Smooth muscle cell (in vitro differentiated cells): ENCODE results near the gene ENHO. TPM values are rescaled to one million over a fixed set of nuclear protein-coding genes. Genes with fewer than 3 reads are reported as not detected.

Experiments
- DNase-seq: peaks from one replicate; lab custom pipeline; 2025; ENCODE audit not compliant: unreplicated experiment; lab: John Stamatoyannopoulos, UW
- H2AFZ ChIP-seq: fragments of 200-600 bp; sonication (generic); 2 replicates; pipeline ENCODE4 v1.6.0; 2016; ENCODE audit warnings: antibody characterized with exemption, low read depth, mild to moderate bottlenecking
- H3F3A ChIP-seq: fragments of 200-600 bp; sonication (generic); 2 replicates; pipeline ENCODE4 v1.6.0; 2017; ENCODE audit warnings: antibody characterized with exemption, low read depth
- H3K27ac ChIP-seq: fragments of 200-600 bp; sonication (generic); 2 replicates; pipeline ENCODE4 v1.5.1; 2016; ENCODE audit warnings: low read depth, mild to moderate bottlenecking
- H3K27me3 ChIP-seq: fragments of 200-600 bp; sonication (generic); 2 replicates; pipeline ENCODE4 v1.6.1; 2016; ENCODE audit warnings: low read depth, mild to moderate bottlenecking
- H3K36me3 ChIP-seq: fragments of 200-600 bp; sonication (generic); 2 replicates; pipeline ENCODE4 v1.5.1; 2016; ENCODE audit warnings: low read depth
- H3K4me1 ChIP-seq: fragments of 200-600 bp; sonication (generic); 2 replicates; pipeline ENCODE4 v1.5.1; 2016; ENCODE audit warnings: low read depth
- H3K4me2 ChIP-seq: fragments of 200-600 bp; sonication (generic); 2 replicates; pipeline ENCODE4 v1.6.0; 2016; ENCODE audit warnings: mild to moderate bottlenecking
- H3K4me3 ChIP-seq: fragments of 200-600 bp; sonication (generic); 2 replicates; pipeline ENCODE4 v1.5.1; 2016; ENCODE audit warnings: mild to moderate bottlenecking
- H3K79me2 ChIP-seq: fragments of 200-600 bp; sonication (generic); 2 replicates; pipeline ENCODE4 v1.6.0; 2016; ENCODE audit warnings: low read depth, mild to moderate bottlenecking
- H3K9ac ChIP-seq: fragments of 200-600 bp; sonication (generic); 2 replicates; pipeline ENCODE4 v1.6.0; 2016; ENCODE audit warnings: low read depth
- H3K9me3 ChIP-seq: fragments of 200-600 bp; sonication (generic); replicated peaks from 2 replicates; pipeline ENCODE4 v1.5.1; 2016; ENCODE audit warnings: low read depth
- H4K20me1 ChIP-seq: fragments of 200-600 bp; sonication (generic); 2 replicates; pipeline ENCODE4 v1.6.0; 2016; ENCODE audit warnings: low read depth
- WGBS: methylation state at CpG from one replicate; pipeline ENCODE4 v1.1.7; 2016; ENCODE audit warnings: low lambda C conversion rate; 5-methylcytosine and 5-hydroxymethylcytosine counted together
- polyA plus RNA-seq: library from polyadenylated mRNA; unstranded; fragments of >200 nt; fragmentation: Nextera tagmentation; extraction: Ambion mirVana; gene quantifications from 2 replicates; pipeline ENCODE4 v1.2.1, GENCODE V29; 2016
- total RNA-seq: library from RNA; depleted of rRNA; stranded (reverse); fragments of >200 nt; gene quantifications from 2 replicates; pipeline ENCODE4 v1.2.3, GENCODE V29; 2014
- TF ChIP-seq, protein P1 (sequence below): fragments of 200-600 bp; sonication (generic); IDR thresholded peaks from 2 replicates; pipeline ENCODE4 v1.5.1; 2017; ENCODE audit warnings: borderline replicate concordance, mild to moderate bottlenecking, antibody characterized with exemption; ENCODE audit not compliant: insufficient read depth, poor library complexity, severe bottlenecking

Gene ENHO
- total and polyA plus RNA-seq, 2 experiments from 2014 or later, result 0.97 TPM; not detected in 1

GRCh38 chr9:34546102-34546833 is 23.5 kb upstream of the ENHO start:
- H3K4me2 ChIP-seq, result no peak overlapping the region
- no peak overlapping the region for H3K4me3 ChIP-seq
- H3K27me3 ChIP-seq, result no peaks in the 10 kb centered on the region
- no peaks in the 10 kb centered on the region for H3K79me2 ChIP-seq
- H4K20me1 ChIP-seq, result no peaks in the 10 kb centered on the region
- H3F3A ChIP-seq, result no peaks in the 10 kb centered on the region
- no peaks in the 10 kb centered on the region for H3K36me3 ChIP-seq
- H3K4me1 ChIP-seq, result no peaks in the 10 kb centered on the region
- no peak overlapping the region for H3K9ac ChIP-seq
- no peak overlapping the region for H3K27ac ChIP-seq
- 90% methylated on average over 7 of the region's 7 CpGs for WGBS
- no peak overlapping the region for H2AFZ ChIP-seq
- H3K9me3 ChIP-seq, result no peaks in the 10 kb centered on the region
- TF ChIP-seq, protein P1, sequence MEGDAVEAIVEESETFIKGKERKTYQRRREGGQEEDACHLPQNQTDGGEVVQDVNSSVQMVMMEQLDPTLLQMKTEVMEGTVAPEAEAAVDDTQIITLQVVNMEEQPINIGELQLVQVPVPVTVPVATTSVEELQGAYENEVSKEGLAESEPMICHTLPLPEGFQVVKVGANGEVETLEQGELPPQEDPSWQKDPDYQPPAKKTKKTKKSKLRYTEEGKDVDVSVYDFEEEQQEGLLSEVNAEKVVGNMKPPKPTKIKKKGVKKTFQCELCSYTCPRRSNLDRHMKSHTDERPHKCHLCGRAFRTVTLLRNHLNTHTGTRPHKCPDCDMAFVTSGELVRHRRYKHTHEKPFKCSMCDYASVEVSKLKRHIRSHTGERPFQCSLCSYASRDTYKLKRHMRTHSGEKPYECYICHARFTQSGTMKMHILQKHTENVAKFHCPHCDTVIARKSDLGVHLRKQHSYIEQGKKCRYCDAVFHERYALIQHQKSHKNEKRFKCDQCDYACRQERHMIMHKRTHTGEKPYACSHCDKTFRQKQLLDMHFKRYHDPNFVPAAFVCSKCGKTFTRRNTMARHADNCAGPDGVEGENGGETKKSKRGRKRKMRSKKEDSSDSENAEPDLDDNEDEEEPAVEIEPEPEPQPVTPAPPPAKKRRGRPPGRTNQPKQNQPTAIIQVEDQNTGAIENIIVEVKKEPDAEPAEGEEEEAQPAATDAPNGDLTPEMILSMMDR, result no peak
- no peak for DNase-seq

- WGBS, result 91% methylated on average over 6 of the region's 6 CpGs
- no peak for DNase-seq
- TF ChIP-seq, protein P1, result no peak
- H2AFZ ChIP-seq, result no peak overlapping the region
- H3K4me2 ChIP-seq, result no peak overlapping the region
- no peaks in the 10 kb centered on the region for H3K4me1 ChIP-seq
- peaks cover 2% of the 10 kb centered on the region for H3F3A ChIP-seq
- no peak overlapping the region for H3K4me3 ChIP-seq
- no peaks in the 10 kb centered on the region for H3K36me3 ChIP-seq
- H3K27me3 ChIP-seq, result no peaks in the 10 kb centered on the region
- no peak overlapping the region for H3K9ac ChIP-seq
- H3K9me3 ChIP-seq, result no peaks in the 10 kb centered on the region
- H3K27ac ChIP-seq, result no peak overlapping the region
- H3K79me2 ChIP-seq, result no peaks in the 10 kb centered on the region
- no peaks in the 10 kb centered on the region for H4K20me1 ChIP-seq
Measured at GRCh38 chr9:34545497-34545896, 22.7 kb upstream of the ENHO start.

DNA sequence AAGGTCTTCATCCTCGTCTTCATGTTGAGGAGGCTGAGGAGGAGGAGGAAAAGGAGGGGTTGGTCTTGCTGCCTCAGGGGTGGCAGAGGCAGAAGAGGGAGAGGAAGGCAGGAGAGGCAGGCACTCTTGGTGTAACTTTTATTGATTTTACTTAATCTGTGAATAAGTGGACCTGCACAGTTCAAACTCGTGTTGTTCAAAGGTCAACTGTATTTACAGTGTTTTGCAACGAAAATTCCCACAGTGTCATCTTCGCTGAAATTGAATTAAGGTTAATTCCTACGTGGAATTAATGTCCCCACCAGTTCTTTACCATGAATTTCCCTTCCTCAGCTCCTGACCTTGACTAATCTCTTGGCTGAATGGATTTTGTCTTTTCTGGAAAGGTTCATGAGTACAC is 21.2 kb upstream of the ENHO start:
- Histone ChIP-seq H3K9ac (no peak overlapping the region), H3K4me2 (no peak overlapping the region), H3F3A (peaks cover 5% of the 10 kb centered on the region), H3K9me3 (no peaks in the 10 kb centered on the region), H3K79me2 (no peaks in the 10 kb centered on the region), H2AFZ (no peak overlapping the region), H3K36me3 (no peaks in the 10 kb centered on the region), H3K27me3 (no peaks in the 10 kb centered on the region), H4K20me1 (no peaks in the 10 kb centered on the region), H3K4me3 (no peak overlapping the region), H3K4me1 (no peaks in the 10 kb centered on the region), H3K27ac (no peak overlapping the region)
- TF ChIP-seq, protein P1, result no peak
- DNase-seq, result no peak
- 75% methylated on average over 5 of the region's 5 CpGs for WGBS

GRCh38 chr9:34541540-34541939 is 18.8 kb upstream of the ENHO start:
- H3K27me3 ChIP-seq, result no peaks in the 10 kb centered on the region
- H3K9me3 ChIP-seq, result no peaks in the 10 kb centered on the region
- no peak overlapping the region for H3K4me2 ChIP-seq
- no peaks in the 10 kb centered on the region for H3K4me1 ChIP-seq
- H3K9ac ChIP-seq, result no peak overlapping the region
- H3K79me2 ChIP-seq, result no peaks in the 10 kb centered on the region
- H3K27ac ChIP-seq, result no peak overlapping the region
- H4K20me1 ChIP-seq, result no peaks in the 10 kb centered on the region
- H2AFZ ChIP-seq, result no peak overlapping the region
- no peak for DNase-seq
- H3K4me3 ChIP-seq, result no peak overlapping the region
- H3K36me3 ChIP-seq, result no peaks in the 10 kb centered on the region
- 90% methylated on average over 7 of the region's 7 CpGs for WGBS
- TF ChIP-seq, protein P1, result no peak
- peaks cover 5% of the 10 kb centered on the region for H3F3A ChIP-seq
